ENCODE data around the gene LSS.

DNA sequence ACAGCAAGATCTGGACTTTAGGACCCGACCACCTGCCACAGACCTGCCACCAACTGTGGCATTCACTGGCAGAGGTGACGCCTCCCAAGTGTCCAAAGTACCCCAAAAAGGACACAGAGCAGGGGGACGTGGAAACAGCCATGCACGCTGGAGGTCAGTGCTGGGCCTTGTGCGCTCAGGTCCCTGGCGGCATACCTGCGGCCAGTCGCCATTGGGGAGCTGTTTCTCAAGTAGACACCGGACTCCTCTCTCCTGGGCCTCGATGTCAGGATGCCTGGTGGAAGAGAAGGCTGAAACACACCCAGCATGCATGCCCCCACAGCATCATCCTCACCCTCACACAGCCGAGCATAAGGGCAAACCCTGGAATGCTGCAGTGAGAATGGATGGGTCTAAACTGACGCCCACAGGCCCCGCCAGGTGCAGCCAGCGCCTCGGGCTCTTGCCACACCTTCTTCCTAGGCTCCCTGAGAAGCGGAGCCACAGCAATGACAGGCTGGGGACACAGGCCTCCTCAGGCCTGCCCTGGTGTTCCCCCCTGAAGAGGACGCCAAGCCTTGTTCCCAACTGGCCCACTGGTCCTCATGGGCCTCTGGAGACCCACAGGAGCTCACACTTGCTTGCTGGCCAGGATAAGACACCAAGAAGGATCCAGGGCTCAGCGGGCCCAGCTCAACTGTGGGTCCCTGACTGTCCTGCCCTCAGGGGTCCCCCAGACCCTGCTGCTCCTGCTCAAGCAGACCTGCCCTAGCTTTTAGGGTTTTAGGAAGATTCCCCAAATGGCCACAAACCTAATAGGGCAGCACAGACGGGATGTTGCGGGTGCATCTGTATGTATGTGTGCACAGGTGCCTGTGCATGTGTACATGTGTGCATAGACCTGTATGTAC is 36.6 kb downstream of the LSS start:
- TF ChIP-seq, protein P1, sequence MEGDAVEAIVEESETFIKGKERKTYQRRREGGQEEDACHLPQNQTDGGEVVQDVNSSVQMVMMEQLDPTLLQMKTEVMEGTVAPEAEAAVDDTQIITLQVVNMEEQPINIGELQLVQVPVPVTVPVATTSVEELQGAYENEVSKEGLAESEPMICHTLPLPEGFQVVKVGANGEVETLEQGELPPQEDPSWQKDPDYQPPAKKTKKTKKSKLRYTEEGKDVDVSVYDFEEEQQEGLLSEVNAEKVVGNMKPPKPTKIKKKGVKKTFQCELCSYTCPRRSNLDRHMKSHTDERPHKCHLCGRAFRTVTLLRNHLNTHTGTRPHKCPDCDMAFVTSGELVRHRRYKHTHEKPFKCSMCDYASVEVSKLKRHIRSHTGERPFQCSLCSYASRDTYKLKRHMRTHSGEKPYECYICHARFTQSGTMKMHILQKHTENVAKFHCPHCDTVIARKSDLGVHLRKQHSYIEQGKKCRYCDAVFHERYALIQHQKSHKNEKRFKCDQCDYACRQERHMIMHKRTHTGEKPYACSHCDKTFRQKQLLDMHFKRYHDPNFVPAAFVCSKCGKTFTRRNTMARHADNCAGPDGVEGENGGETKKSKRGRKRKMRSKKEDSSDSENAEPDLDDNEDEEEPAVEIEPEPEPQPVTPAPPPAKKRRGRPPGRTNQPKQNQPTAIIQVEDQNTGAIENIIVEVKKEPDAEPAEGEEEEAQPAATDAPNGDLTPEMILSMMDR (IDR thresholded peaks at IDR 0.05; ENCODE audit: insufficient read depth, low read depth, low read length): no peak
- no peak for TF ChIP-seq EZH2 (IDR thresholded peaks at IDR 0.05; ENCODE audit: insufficient read depth, low read length)

Data from astrocyte (in vitro differentiated cells and primary cell).